RPMI7951 (cell line): ENCODE results near the gene AKAP6. TPM values are rescaled to one million over a fixed set of nuclear protein-coding genes. Genes with fewer than 3 reads are reported as not detected.
A peak's percentile ranks its signal among the peaks of the same experiment; 100 is the strongest.
"Not testable (repeated sequence)": the region's sequence is repeated elsewhere in the genome, so short reads cannot be mapped to it uniquely, and the experiment has no call there.

Experiments
- DNase-seq: peaks from one replicate; pipeline ENCODE4 v3.0.0-alpha.2; 2012; ENCODE audit warnings: low read depth
- total RNA-seq: library from RNA; depleted of rRNA; stranded (reverse); fragments of >200 nt; shearing (Covaris generic); gene quantifications from 2 replicates; pipeline ENCODE4 v1.2.3, GENCODE V29; 2014

The AKAP6 gene
- total RNA-seq, 1 experiment from 2014 or later = 3.0 TPM

- DNase-seq = no peak
Observed at GRCh38 chr14:32435411-32435810, 106.3 kb downstream of the AKAP6 start.

GRCh38 chr14:32436993-32437392 lies 107.9 kb downstream of the AKAP6 start:
- no peak for DNase-seq

- DNase-seq = no peak
Observed at GRCh38 chr14:32438517-32438916, 109.4 kb downstream of the AKAP6 start.

GRCh38 chr14:32443890-32444661 lies 115.0 kb downstream of the AKAP6 start:
- no peak for DNase-seq

GRCh38 chr14:32447371-32447770 lies 118.3 kb downstream of the AKAP6 start:
- no peak for DNase-seq

GRCh38 chr14:32449648-32450047 lies 120.5 kb downstream of the AKAP6 start:
- DNase-seq = no peak

- no peak for DNase-seq
Observed at GRCh38 chr14:32450919-32451675, 122.0 kb downstream of the AKAP6 start.

- DNase-seq = no peak
Observed at GRCh38 chr14:32453857-32454810, 125.0 kb downstream of the AKAP6 start.

- no peak for DNase-seq
Observed at GRCh38 chr14:32457213-32457920, 128.3 kb downstream of the AKAP6 start.

GRCh38 chr14:32458720-32459119 lies 129.6 kb downstream of the AKAP6 start:
- no peak for DNase-seq

GRCh38 chr14:32460267-32460666 lies 131.2 kb downstream of the AKAP6 start:
- DNase-seq = no peak

- DNase-seq = not testable (repeated sequence)
Observed at GRCh38 chr14:32462553-32462952, 133.5 kb downstream of the AKAP6 start.

GRCh38 chr14:32468955-32469354 lies 139.9 kb downstream of the AKAP6 start:
- peak; percentile 34 for DNase-seq

- DNase-seq = peak; percentile 42
Observed at GRCh38 chr14:32469388-32470160, 140.5 kb downstream of the AKAP6 start.

- DNase-seq = peak; percentile 14
Observed at GRCh38 chr14:32470161-32470715, 141.1 kb downstream of the AKAP6 start.

GRCh38 chr14:32471181-32471580 lies 142.1 kb downstream of the AKAP6 start:
- no peak for DNase-seq

GRCh38 chr14:32472076-32472475 lies 143.0 kb downstream of the AKAP6 start:
- DNase-seq = no peak

- peak; percentile 42 for DNase-seq
Observed at GRCh38 chr14:32472512-32473463, 143.7 kb downstream of the AKAP6 start.

GRCh38 chr14:32473464-32473855 lies 144.4 kb downstream of the AKAP6 start:
- DNase-seq = no peak
